Hematopoietic multipotent progenitor cell treated with erythropoietin and hydrocortisone succinate and interleukin-3 and kit ligand, for 17 days (in vitro differentiated cells): Measurements from ENCODE around the gene PRKCA.

Experiments
- DNase-seq: peaks from one replicate; pipeline ENCODE4 v3.0.0-alpha.2; 2015; ENCODE audit warnings: low spot score

PRKCA gene

GRCh38 chr17:66777689-66778225, 475.3 kb downstream of the PRKCA start:
- DNase-seq = no peak

- DNase-seq = no peak
Measured at GRCh38 chr17:66778531-66779236, 476.3 kb downstream of the PRKCA start.

GRCh38 chr17:66779237-66779606, 476.8 kb downstream of the PRKCA start:
- no peak for DNase-seq

GRCh38 chr17:66781135-66781534, 478.7 kb downstream of the PRKCA start:
- DNase-seq = no peak

GRCh38 chr17:66782851-66783250, 480.4 kb downstream of the PRKCA start:
- no peak for DNase-seq

GRCh38 chr17:66783656-66784381, 481.4 kb downstream of the PRKCA start:
- DNase-seq = no peak

GRCh38 chr17:66784621-66785364, 482.4 kb downstream of the PRKCA start:
- no peak for DNase-seq

- DNase-seq = no peak
Measured at GRCh38 chr17:66786107-66786506, 483.7 kb downstream of the PRKCA start.

GRCh38 chr17:66787914-66788313, 485.5 kb downstream of the PRKCA start:
- no peak for DNase-seq

GRCh38 chr17:66789093-66789492, 486.7 kb downstream of the PRKCA start:
- DNase-seq = no peak

- no peak for DNase-seq
Measured at GRCh38 chr17:66789961-66790437, 487.6 kb downstream of the PRKCA start.

- DNase-seq = no peak
Measured at GRCh38 chr17:66790501-66791061, 488.2 kb downstream of the PRKCA start.

GRCh38 chr17:66791347-66791746, 488.9 kb downstream of the PRKCA start:
- DNase-seq = no peak

GRCh38 chr17:66793814-66794213, 491.4 kb downstream of the PRKCA start:
- no peak for DNase-seq

- DNase-seq = no peak
Measured at GRCh38 chr17:66795486-66795885, 493.1 kb downstream of the PRKCA start.

- DNase-seq = no peak
Measured at GRCh38 chr17:66799849-66800537, 497.6 kb downstream of the PRKCA start.

GRCh38 chr17:66803474-66803951, 501.1 kb downstream of the PRKCA start:
- no peak for DNase-seq

GRCh38 chr17:66805567-66805966, 503.2 kb downstream of the PRKCA start:
- DNase-seq = no peak

GRCh38 chr17:66807182-66807581, 504.8 kb downstream of the PRKCA start:
- DNase-seq = no peak

- DNase-seq = no peak
Measured at GRCh38 chr17:66809408-66809807, 507.0 kb downstream of the PRKCA start.

GRCh38 chr17:66810951-66811682, 508.7 kb downstream of the PRKCA start:
- no peak for DNase-seq
